ENCODE results near the gene WDR27. TPM values are rescaled to one million over a fixed set of nuclear protein-coding genes. Genes with fewer than 3 reads are reported as not detected.

WDR27 gene
- total RNA-seq, 2 donors from 2014 or later: 17.8 to 53.1 TPM

DNA sequence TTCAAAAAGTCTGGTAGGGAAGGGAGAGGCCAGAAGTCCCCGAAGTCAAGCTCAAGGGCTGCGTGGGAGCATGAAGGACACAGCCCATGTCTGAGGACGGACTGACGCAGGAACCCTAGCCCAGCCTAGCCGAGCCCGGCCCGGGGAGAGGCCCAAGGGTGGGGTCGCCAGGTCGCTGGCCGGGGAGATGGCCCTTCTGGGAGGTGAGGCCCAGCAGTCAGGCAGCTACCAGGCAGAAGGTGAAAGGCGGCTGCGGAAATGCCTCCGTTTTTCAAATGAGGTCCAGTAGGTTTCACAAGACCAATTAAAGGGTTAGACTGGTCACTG is 44.6 kb downstream of the WDR27 start:
- 84% methylated on average over 13 of the region's 13 CpGs for WGBS
- H3K27ac ChIP-seq: no peak overlapping the region

DNA sequence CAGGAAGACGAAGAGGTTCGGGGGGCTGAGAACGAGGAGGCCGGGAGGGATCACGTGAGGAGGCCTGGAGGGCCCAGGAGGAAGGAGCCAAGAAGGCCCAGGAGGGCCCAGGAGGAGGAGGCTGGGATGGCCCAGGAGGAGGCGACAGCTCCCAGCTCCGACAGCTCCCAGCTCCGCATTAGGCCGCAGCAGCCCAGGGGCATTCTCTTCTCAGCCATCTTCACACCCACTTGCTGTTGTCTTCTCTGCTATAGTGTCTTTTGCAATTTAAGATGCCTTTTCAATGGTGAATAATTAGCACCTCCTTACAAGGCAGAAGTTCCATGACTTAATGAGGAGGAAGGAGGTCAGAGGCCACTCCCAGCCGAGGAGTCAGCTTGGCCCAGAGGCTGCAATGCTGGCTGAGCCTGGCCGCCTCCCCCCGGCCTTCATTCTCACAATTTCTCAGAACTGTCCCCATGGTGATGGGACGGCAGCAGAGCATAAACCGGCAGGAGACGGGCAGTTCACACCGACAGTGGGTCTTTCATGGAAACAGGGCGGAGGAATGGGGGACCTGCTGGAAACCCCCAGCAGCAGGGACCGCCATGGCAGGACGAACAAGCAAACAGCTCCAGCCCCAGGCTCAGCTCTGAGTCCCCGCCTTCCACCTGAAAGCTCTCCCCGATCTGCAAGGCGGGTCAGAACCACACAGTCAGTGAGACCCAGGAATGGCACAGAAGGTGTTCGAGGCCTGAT is 45.1 kb downstream of the WDR27 start:
- Histone ChIP-seq H3K9me3 (no peaks in the 10 kb centered on the region), H3K27me3 (replicated peaks; ENCODE audit: insufficient read depth) (no peaks in the 10 kb centered on the region), H3K36me3 (no peaks in the 10 kb centered on the region), H3K4me3 (no peak overlapping the region), H3K27ac (no peak overlapping the region), H3K4me1 (replicated peaks) (no peaks in the 10 kb centered on the region)
- 90% methylated on average over 23 of the region's 23 CpGs for WGBS
- intact Hi-C loops (cut with DNase I): loop anchor here (10.0 kb wide), 1 partner anchor 702 kb away; no protein-coding TSS in a partner anchor
- TF ChIP-seq, protein P1, sequence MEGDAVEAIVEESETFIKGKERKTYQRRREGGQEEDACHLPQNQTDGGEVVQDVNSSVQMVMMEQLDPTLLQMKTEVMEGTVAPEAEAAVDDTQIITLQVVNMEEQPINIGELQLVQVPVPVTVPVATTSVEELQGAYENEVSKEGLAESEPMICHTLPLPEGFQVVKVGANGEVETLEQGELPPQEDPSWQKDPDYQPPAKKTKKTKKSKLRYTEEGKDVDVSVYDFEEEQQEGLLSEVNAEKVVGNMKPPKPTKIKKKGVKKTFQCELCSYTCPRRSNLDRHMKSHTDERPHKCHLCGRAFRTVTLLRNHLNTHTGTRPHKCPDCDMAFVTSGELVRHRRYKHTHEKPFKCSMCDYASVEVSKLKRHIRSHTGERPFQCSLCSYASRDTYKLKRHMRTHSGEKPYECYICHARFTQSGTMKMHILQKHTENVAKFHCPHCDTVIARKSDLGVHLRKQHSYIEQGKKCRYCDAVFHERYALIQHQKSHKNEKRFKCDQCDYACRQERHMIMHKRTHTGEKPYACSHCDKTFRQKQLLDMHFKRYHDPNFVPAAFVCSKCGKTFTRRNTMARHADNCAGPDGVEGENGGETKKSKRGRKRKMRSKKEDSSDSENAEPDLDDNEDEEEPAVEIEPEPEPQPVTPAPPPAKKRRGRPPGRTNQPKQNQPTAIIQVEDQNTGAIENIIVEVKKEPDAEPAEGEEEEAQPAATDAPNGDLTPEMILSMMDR (IDR thresholded peaks at IDR 0.05): no peak
- DNase-seq (ENCODE audit: low spot score): no peak

More for the DNA sequence above, 44.6 kb downstream of the WDR27 start:
- no peak for TF ChIP-seq POLR2AphosphoS5 (IDR thresholded peaks at IDR 0.05)
- TF ChIP-seq, protein P1 (IDR thresholded peaks at IDR 0.05): no peak
- TF ChIP-seq POLR2A (IDR thresholded peaks at IDR 0.05): no peak
- no peak for DNase-seq (ENCODE audit: low spot score)
- Histone ChIP-seq H3K36me3 (no peaks in the 10 kb centered on the region), H3K4me3 (no peak overlapping the region), H3K4me1 (replicated peaks) (no peaks in the 10 kb centered on the region), H3K27me3 (replicated peaks; ENCODE audit: insufficient read depth) (no peaks in the 10 kb centered on the region), H3K9me3 (no peaks in the 10 kb centered on the region)
- intact Hi-C loops (cut with DNase I): loop anchor here (10.0 kb wide), 1 partner anchor 702 kb away; no protein-coding TSS in a partner anchor

DNA sequence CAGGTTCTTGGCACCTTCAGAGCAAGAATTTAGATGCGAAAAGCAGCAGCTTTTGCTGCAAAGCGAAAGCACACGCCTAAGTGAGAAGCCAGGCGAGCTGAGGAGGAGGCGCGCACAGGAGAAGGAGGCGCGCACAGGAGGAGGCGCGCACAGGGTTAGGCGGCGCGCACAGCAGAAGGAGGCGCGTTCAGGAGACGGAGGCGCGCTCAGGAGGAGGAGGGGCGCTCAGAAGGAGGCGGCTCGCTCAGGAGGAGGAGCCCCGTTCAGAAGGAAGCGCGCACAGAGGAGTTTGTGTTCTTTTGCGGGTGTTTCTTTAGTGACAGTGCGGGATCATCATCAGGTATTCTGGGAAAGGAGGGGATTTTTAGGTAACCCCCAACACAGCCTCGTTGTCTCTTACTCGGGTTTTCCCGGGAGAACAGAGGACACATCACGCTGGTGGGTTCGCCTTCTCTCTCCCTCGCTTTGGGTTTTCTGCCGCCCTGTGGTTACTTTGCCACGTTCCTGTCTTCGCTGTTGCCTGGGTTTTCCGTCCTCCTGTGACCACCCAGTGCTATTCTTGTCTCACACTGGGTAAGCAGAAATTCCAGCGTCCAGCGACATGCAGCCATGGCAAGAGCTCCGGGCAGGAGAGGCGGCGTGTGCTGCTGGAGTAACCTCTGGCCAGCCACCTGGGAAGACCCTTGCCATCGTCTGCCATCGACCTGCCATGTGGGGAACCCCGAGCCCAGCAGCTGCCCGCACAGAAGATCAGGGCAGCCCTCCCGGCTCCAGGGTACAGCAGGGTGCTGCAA is 47.0 kb downstream of the WDR27 start:
- 47% methylated on average over 46 of the region's 46 CpGs for WGBS
- Histone ChIP-seq H3K36me3 (no peaks in the 10 kb centered on the region), H3K4me1 (replicated peaks) (no peaks in the 10 kb centered on the region), H3K4me3 (peak overlapping the region; percentile 26 to 36), H3K9me3 (no peaks in the 10 kb centered on the region), H3K27ac (peak overlapping the region; percentile 50 to 60), H3K27me3 (replicated peaks; ENCODE audit: insufficient read depth) (no peaks in the 10 kb centered on the region)
- intact Hi-C loops (cut with DNase I): loop anchor here (10.0 kb wide), 1 partner anchor 700 kb away; no protein-coding TSS in a partner anchor
- TF ChIP-seq POLR2A (IDR thresholded peaks at IDR 0.05): peak; percentile 19
- peak; percentile 55 for TF ChIP-seq POLR2AphosphoS5 (IDR thresholded peaks at IDR 0.05)
- TF ChIP-seq, protein P1 (IDR thresholded peaks at IDR 0.05): peak in 2 of 4 experiments; percentile 19 to 41
- DNase-seq (ENCODE audit: low spot score): peak; percentile 65

DNA sequence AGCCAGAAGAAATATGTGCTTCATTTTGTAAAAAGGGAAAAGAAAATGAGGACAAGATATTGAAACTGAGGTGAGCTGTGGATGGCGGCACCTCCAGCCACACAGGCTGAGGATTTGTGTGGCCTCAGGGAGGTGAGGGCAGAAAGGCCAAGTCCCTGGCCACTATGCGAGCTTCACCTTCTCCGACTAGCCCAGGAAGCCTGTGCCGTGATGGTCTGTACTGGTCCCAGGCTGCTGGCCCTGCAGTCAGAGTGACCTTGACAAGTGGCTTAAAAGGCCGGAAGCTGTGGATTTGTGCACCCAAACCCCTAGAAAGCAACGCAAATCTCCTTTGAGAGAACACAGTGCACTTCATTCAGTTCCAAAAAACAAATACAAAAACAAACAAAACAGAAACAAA is 48.1 kb downstream of the WDR27 start:
- no peaks in the 10 kb centered on the region for H3K36me3 ChIP-seq
- no peaks in the 10 kb centered on the region for H3K27me3 ChIP-seq (replicated peaks; ENCODE audit: insufficient read depth)
- TF ChIP-seq, protein P1 (IDR thresholded peaks at IDR 0.05): no peak
- TF ChIP-seq POLR2AphosphoS5 (IDR thresholded peaks at IDR 0.05) (no peak), POLR2A (IDR thresholded peaks at IDR 0.05) (no peak)
- DNase-seq (ENCODE audit: low spot score): no peak
- peak overlapping the region; percentile 50 to 60 for H3K27ac ChIP-seq
- WGBS: 63% methylated on average over 6 of the region's 6 CpGs
- H3K4me1 ChIP-seq (replicated peaks): no peaks in the 10 kb centered on the region
- no peak overlapping the region for H3K4me3 ChIP-seq
- H3K9me3 ChIP-seq: no peaks in the 10 kb centered on the region
- intact Hi-C loops (cut with DNase I): loop anchor here (10.0 kb wide), 1 partner anchor 699 kb away; no protein-coding TSS in a partner anchor

Data from prostate gland (tissue), 2 donors.